Naive thymus-derived CD8-positive, alpha-beta T cell (primary cell): ENCODE data around the gene NUB1. TPM values are rescaled to one million over a fixed set of nuclear protein-coding genes. Genes with fewer than 3 reads are reported as not detected.
"Not testable (repeated sequence)": the region's sequence is repeated elsewhere in the genome, so short reads cannot be mapped to it uniquely, and the experiment has no call there.

Experiments
- ATAC-seq, 2 donors: fragments of 150-1000 bp; cut with Tn5 transposase in 1 of 2; sonication (Bioruptor Pico), chemical (Tn5 transposase) in 1 of 2; 1 replicate in 1 of 2; 2 replicates in 1 of 2; pipeline ENCODE4 v1.10.0; 2021; ENCODE audit warnings: mild to moderate bottlenecking in 2 of 2, moderate library complexity in 2 of 2
- POLR2A ChIA-PET: fragments of 350-600 bp; sonication (Branson Sonifier 250); formaldehyde crosslinking; loops from one replicate; lab custom pipeline; 2021; ENCODE audit warnings: antibody characterized with exemption; lab: Charles Lee
- DNase-seq, 10 donors: peaks; one replicate each; pipeline versions ENCODE4 v3.0.0 to v3.0.0-alpha.2; 2020 to 2022
- H3K27ac Mint-ChIP-seq, 10 donors: one replicate each; pipeline ENCODE4 v1.8.0; 2020 to 2022; ENCODE audit warnings: mild to moderate bottlenecking in 10 of 10, mixed read lengths in 10 of 10, moderate library complexity in 4 of 10, inconsistent platforms in 1 of 10
- H3K27me3 Mint-ChIP-seq, 5 donors: one replicate each; pipeline ENCODE4 v1.8.0; 2021 to 2022; ENCODE audit warnings: mixed read lengths in 5 of 5
- H3K36me3 Mint-ChIP-seq, 3 donors: one replicate each; pipeline ENCODE4 v1.8.0; 2020 to 2022; ENCODE audit warnings: mixed read lengths in 3 of 3, mild to moderate bottlenecking in 2 of 3, inconsistent platforms in 1 of 3
- H3K4me1 Mint-ChIP-seq, 4 donors: one replicate each; pipeline ENCODE4 v1.8.0; 2021 to 2022; ENCODE audit warnings: mixed read lengths in 4 of 4
- H3K4me3 Mint-ChIP-seq, 10 donors: one replicate each; pipeline ENCODE4 v1.8.0; 2020 to 2022; ENCODE audit warnings: mild to moderate bottlenecking in 10 of 10, mixed read lengths in 10 of 10, moderate library complexity in 6 of 10, inconsistent platforms in 1 of 10
- H3K9me3 Mint-ChIP-seq, 9 donors: one replicate each; pipeline ENCODE4 v1.8.0; 2020 to 2022; ENCODE audit warnings: mixed read lengths in 9 of 9, mild to moderate bottlenecking in 3 of 9, inconsistent platforms in 1 of 9, moderate library complexity in 1 of 9
- polyA plus RNA-seq, 3 donors: library from polyadenylated mRNA; unstranded; fragments of 300-500 nt; fragmentation: Illumina TruSeq; gene quantifications; one replicate each; pipeline ENCODE4 v1.2.3, GENCODE V29; 2021
- total RNA-seq, 8 experiments: library from RNA in 2 of 8; stranded (reverse) in 2 of 8; gene quantifications; one replicate each; pipeline ENCODE4 v1.2.3 and lab custom pipeline; 2021 to 2026

Gene NUB1, protein sequence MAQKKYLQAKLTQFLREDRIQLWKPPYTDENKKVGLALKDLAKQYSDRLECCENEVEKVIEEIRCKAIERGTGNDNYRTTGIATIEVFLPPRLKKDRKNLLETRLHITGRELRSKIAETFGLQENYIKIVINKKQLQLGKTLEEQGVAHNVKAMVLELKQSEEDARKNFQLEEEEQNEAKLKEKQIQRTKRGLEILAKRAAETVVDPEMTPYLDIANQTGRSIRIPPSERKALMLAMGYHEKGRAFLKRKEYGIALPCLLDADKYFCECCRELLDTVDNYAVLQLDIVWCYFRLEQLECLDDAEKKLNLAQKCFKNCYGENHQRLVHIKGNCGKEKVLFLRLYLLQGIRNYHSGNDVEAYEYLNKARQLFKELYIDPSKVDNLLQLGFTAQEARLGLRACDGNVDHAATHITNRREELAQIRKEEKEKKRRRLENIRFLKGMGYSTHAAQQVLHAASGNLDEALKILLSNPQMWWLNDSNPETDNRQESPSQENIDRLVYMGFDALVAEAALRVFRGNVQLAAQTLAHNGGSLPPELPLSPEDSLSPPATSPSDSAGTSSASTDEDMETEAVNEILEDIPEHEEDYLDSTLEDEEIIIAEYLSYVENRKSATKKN
- 100 to 1,000 TPM in 1 of 2 experiments, 10 to 100 TPM in 1; 95.8 to 109 TPM for total RNA-seq
- polyA plus RNA-seq = 10 to 100 TPM; 66.1 to 70.7 (median 68.8) TPM
- total RNA-seq (lab: John Stamatoyannopoulos, UW) = 60.8 to 158 (median 122) reads per million in 6 experiments

DNA sequence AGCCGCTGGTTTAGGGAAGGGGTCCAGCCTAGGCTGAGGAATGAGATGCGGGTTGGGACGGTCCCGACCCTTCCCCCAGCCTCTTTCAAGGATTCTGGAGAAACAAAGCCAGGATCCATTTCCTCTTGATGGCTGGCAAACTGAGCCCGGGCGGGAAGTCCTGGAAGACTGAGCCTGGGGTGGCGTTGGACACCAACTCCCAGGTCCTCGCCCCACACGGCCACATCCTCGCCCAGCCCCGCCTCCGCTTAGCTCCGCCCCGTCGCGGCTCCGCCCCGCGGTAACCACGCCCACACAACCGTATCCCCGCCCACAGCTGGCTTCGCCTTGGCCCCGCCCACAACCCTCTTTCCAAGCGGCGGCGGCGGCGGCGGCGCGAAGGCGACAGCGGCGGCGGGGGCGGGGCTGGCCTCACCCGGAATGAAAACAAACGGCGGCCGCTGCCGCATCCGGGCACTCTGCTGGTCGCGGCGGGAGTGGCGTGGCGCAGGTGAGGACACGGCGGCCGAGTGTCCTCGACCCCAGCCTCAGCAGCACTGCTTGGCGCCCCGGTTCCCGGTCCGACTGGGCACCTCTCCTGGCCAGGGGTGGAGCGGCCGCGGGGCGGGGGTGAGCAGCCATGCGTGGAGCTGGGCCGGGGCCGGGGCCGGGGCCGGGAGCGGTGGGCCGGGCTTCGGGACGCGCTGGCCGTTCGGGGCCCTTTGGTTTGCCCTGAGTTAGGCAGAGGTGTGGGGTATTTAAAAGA, at the start of gene NUB1:
Gene NUB1, plus strand, starts transcription at position 456 of the 745 bp plus-strand sequence. CDS start 3,538 bp downstream, outside the sequence.
- H3K4me1 Mint-ChIP-seq = peaks cover 13 to 36% (median 33%) of the 10 kb centered on the region in 4 donors
- POLR2A ChIA-PET = interaction anchor here (0.6 to 2.9 kb wide), 13 partner anchors 8 to 1806 kb away, joined by 3 to 23 read pairs (median 3); partner anchors contain the start of genes ABCF2, PRKAG2 and RHEB
- peaks cover 0 to 9% (median 2%) of the 10 kb centered on the region in 9 donors for H3K9me3 Mint-ChIP-seq
- peaks cover 0 to 20% (median 9%) of the 10 kb centered on the region in 3 donors for H3K36me3 Mint-ChIP-seq
- H3K27ac Mint-ChIP-seq = peak within 1 kb of the TSS; percentile 67 to 96 (median 92)
- DNase-seq = peak; percentile 79 to 97 (median 92)
- H3K4me3 Mint-ChIP-seq = peak within 1 kb of the TSS; percentile 76 to 93 (median 87)
- no peaks in the 10 kb centered on the region for H3K27me3 Mint-ChIP-seq
- ATAC-seq = peak; percentile 77 to 84

- H3K4me1 Mint-ChIP-seq = no peaks in the 10 kb centered on the region
- POLR2A ChIA-PET = no interaction called here
These were observed 48.8 kb upstream of the NUB1 start for GRCh38 chr7:151292850-151293249.

DNA sequence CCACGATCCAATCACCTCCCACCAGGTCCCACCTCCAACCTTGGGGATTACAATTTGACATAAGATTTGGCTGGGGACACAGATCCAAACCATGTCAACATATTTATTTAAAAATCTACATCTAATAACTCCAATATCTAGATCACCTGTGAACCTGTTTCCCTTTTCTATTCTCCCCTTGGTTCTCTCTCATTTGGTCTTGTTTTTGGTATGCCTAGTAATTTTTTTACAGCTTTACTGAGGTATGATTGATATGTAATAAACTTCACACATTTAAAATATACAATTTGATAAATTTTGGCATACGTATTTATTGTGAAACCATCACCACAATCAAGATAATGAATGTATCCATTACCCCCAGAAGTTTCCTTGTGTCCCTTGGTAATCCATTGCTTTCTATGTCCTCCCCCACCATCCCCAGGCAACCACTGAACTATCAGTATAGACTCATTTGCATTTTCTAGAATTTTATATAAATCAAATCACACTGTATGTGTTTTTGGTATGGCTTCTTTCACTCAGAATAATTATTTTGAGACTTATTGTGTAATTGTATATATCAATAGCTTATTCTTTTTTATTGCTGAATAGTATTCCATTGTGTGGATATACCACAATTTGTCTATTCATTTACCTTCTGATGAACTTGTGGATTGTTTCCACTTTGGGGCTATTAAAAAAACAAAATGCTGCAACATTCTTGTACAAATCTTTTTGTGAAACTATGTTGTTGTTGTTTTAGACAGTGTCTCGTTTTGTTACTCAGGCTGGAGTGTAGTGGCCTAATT, 45.2 kb upstream of the NUB1 start:
- Mint-ChIP-seq H3K36me3 (peaks cover 0 to 7% (median 2%) of the 10 kb centered on the region in 3 donors), H3K27ac (no peak overlapping the region), H3K4me3 (no peak overlapping the region), H3K27me3 (peaks cover 0 to 9% (median 8%) of the 10 kb centered on the region in 5 donors), H3K4me1 (no peaks in the 10 kb centered on the region), H3K9me3 (peaks cover 0 to 11% (median 0%) of the 10 kb centered on the region in 9 donors)
- ATAC-seq = no peak
- POLR2A ChIA-PET = no interaction called here
- no peak for DNase-seq

More at GRCh38 chr7:151292850-151293249, 48.8 kb upstream of the NUB1 start:
- no peak overlapping the region for H3K4me3 Mint-ChIP-seq
- H3K27me3 Mint-ChIP-seq = peaks cover 0 to 4% (median 3%) of the 10 kb centered on the region in 5 donors
- ATAC-seq (no peak), DNase-seq (no peak)
- peaks cover 0 to 7% (median 2%) of the 10 kb centered on the region in 3 donors for H3K36me3 Mint-ChIP-seq
- no peak overlapping the region for H3K27ac Mint-ChIP-seq
- H3K9me3 Mint-ChIP-seq = peaks cover 0 to 10% (median 0%) of the 10 kb centered on the region in 9 donors

DNA sequence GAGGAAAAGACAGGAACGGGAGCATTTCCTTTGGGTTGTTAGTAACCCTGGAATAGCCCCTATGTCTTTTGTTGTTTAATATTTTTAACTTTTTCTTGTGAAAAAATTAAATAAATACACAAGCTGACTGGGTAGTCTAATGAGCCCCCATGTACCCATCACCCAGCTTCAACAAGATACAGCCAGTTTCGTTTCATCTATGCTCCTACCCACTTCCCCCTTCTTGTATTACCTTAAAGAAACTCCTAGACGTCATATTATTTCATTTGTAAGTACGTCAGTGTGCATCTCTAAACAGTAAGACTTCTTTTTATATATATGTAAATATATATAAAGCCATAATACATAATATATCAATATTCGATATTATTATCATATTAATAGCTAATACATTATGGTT, 42.8 kb upstream of the NUB1 start:
- Mint-ChIP-seq H3K36me3 (peaks cover 0 to 7% (median 2%) of the 10 kb centered on the region in 3 donors), H3K27ac (no peak overlapping the region), H3K9me3 (peaks cover 0 to 11% (median 0%) of the 10 kb centered on the region in 9 donors), H3K4me3 (no peak overlapping the region), H3K4me1 (peaks cover 2 to 3% (median 3%) of the 10 kb centered on the region in 4 donors), H3K27me3 (peaks cover 10 to 24% (median 13%) of the 10 kb centered on the region in 5 donors)
- POLR2A ChIA-PET = no interaction called here
- ATAC-seq (no peak), DNase-seq (no peak)

GRCh38 chr7:151299530-151299929, 42.1 kb upstream of the NUB1 start:
- DNase-seq (no peak), ATAC-seq (no peak)
- no peak overlapping the region for H3K4me3 Mint-ChIP-seq
- H3K4me1 Mint-ChIP-seq = peaks cover 3 to 6% (median 4%) of the 10 kb centered on the region in 4 donors
- peaks cover 0 to 11% (median 0%) of the 10 kb centered on the region in 9 donors for H3K9me3 Mint-ChIP-seq
- POLR2A ChIA-PET = no interaction called here
- H3K27ac Mint-ChIP-seq = no peak overlapping the region
- peaks cover 0 to 7% (median 2%) of the 10 kb centered on the region in 3 donors for H3K36me3 Mint-ChIP-seq
- peaks cover 12 to 32% (median 13%) of the 10 kb centered on the region in 5 donors for H3K27me3 Mint-ChIP-seq

- H3K27ac Mint-ChIP-seq = no peak overlapping the region
- no peak for ATAC-seq
- H3K27me3 Mint-ChIP-seq = peaks cover 16 to 38% (median 18%) of the 10 kb centered on the region in 5 donors
- H3K9me3 Mint-ChIP-seq = peaks cover 0 to 11% (median 0%) of the 10 kb centered on the region in 9 donors
- peaks cover 5 to 11% (median 9%) of the 10 kb centered on the region in 4 donors for H3K4me1 Mint-ChIP-seq
- no peak overlapping the region for H3K4me3 Mint-ChIP-seq
- DNase-seq = no peak
- peaks cover 0 to 7% (median 2%) of the 10 kb centered on the region in 3 donors for H3K36me3 Mint-ChIP-seq
- POLR2A ChIA-PET = no interaction called here
These were observed 41.5 kb upstream of the NUB1 start for GRCh38 chr7:151299940-151300645.

DNA sequence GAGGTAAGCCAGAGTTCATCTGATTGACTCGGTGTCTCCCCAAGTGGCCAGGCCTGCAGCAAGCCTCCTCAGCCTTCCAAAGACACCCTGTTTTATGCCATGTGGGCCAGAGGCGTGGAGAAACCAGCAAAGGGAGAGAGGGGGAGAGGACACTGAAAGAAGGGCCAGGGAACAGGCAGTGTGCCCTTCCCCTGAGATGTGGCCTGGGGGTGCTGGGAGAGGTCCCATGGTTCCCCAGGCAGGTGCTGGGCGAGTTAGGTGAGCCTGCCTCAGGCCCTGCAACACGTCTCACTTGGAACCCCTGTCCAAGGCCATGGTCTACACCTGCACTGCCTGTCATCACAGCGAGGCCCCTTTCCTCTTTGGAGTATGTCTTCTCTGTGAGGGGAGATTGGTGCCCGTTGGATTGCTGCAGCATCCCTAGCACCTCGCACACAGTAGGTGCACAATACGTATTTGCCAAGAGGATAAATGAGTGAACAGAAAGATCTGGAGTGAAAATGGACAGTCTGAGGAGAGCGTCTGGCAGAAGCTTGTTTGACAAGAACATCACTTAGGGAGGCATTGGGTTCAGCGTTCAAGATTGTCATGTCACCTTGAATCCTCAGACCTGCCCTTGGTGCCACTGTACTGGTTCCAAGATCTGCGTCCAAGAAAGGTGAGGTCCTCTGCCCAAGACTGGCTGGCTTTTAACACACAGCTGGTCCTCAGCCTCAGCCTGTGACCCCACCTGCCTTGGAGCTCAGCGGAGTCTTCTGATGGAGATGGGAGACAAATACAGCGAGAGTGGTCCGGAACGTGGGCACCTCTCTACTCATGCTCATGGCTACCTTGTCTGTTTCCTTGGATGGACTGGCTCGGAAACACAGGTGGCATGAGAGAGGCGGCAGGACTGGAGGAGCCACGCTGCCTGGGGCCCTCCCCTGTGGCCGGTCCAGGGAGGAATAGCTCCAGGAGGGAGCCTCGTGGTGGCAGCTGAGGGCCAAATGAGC, 39.8 kb upstream of the NUB1 start:
- no peak overlapping the region for H3K27ac Mint-ChIP-seq
- no peak overlapping the region for H3K4me3 Mint-ChIP-seq
- peaks cover 0 to 5% (median 0%) of the 10 kb centered on the region in 9 donors for H3K9me3 Mint-ChIP-seq
- no peaks in the 10 kb centered on the region for H3K36me3 Mint-ChIP-seq
- DNase-seq = no peak
- POLR2A ChIA-PET = no interaction called here
- H3K27me3 Mint-ChIP-seq = peaks cover 19 to 54% (median 25%) of the 10 kb centered on the region in 5 donors
- peaks cover 5 to 15% (median 11%) of the 10 kb centered on the region in 4 donors for H3K4me1 Mint-ChIP-seq
- no peak for ATAC-seq

DNA sequence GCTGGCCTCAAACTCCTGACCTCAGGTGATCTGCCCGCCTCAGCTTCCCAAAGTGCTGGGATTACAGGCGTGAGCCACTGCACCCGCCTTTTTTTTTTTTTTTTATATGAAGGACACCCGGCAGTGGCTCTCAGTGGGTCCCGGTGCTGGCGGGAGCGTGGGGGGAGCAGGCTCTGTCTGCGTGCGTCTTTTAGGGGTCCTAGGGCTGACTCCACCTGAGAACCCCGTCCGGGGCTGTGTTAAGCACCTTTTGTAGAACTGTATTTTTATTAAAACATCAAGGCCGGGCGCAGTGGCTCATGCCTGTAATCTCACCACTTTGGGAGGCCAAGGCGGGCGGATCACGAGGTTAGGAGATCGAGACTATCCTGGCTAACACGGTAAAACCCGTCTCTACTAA, 37.4 kb upstream of the NUB1 start:
- H3K36me3 Mint-ChIP-seq, DNase-seq, ATAC-seq, H3K9me3 Mint-ChIP-seq: not testable (repeated sequence)
- H3K27ac Mint-ChIP-seq = peak overlapping the region in 1 of 10 donors; percentile 43
- POLR2A ChIA-PET = interaction anchor here (0.6 to 0.7 kb wide), 2 partner anchors 59 to 277 kb away, joined by 3 read pairs; no protein-coding TSS in a partner anchor
- H3K4me1 Mint-ChIP-seq = peaks cover 5 to 15% (median 11%) of the 10 kb centered on the region in 4 donors
- H3K27me3 Mint-ChIP-seq = peaks cover 17 to 57% (median 25%) of the 10 kb centered on the region in 5 donors
- H3K4me3 Mint-ChIP-seq = peak overlapping the region in 1 of 10 donors; percentile 55

DNA sequence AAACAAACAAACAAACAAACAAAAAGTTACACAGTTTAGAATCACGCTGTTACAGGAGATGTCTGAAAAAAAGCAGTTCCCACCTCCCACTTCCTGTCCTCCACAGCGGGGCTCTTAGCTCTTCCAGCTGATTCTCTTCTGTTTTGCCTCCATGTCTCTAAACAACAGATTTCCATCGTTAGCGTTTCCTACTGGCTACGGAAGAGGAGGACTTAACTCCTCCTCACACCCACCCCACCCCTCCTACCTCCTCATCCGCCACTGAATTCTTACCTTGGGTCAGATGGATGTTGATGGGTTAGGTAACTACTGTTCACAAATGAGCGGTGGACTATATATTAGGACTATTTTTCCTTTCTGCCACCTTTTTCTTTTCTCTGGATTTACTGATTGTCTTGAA, 36.8 kb upstream of the NUB1 start:
- Mint-ChIP-seq H3K4me3 (peak overlapping the region in 4 of 10 donors; percentile 19 to 68 (median 47)), H3K4me1 (peaks cover 5 to 15% (median 11%) of the 10 kb centered on the region in 4 donors), H3K9me3 (no peaks in the 10 kb centered on the region), H3K27me3 (peaks cover 14 to 57% (median 25%) of the 10 kb centered on the region in 5 donors), H3K27ac (peak overlapping the region in 1 of 10 donors; percentile 40), H3K36me3 (no peaks in the 10 kb centered on the region)
- ATAC-seq (no peak), DNase-seq (no peak)
- POLR2A ChIA-PET = interaction anchor here (0.6 to 0.7 kb wide), 2 partner anchors 60 to 75 kb away, joined by 3 read pairs; no protein-coding TSS in a partner anchor

- ATAC-seq (no peak), DNase-seq (no peak)
- POLR2A ChIA-PET = no interaction called here
- peaks cover 0 to 5% (median 0%) of the 10 kb centered on the region in 9 donors for H3K9me3 Mint-ChIP-seq
- peaks cover 14 to 48% (median 25%) of the 10 kb centered on the region in 5 donors for H3K27me3 Mint-ChIP-seq
- no peak overlapping the region for H3K27ac Mint-ChIP-seq
- H3K36me3 Mint-ChIP-seq = no peaks in the 10 kb centered on the region
- peaks cover 5 to 15% (median 11%) of the 10 kb centered on the region in 4 donors for H3K4me1 Mint-ChIP-seq
- H3K4me3 Mint-ChIP-seq = no peak overlapping the region
These were observed 35.2 kb upstream of the NUB1 start for GRCh38 chr7:151306374-151306773.
